ENCODE results near the gene PTPA.
"Not testable (repeated sequence)": the region's sequence is repeated elsewhere in the genome, so short reads cannot be mapped to it uniquely, and the experiment has no call there.

The PTPA gene

GRCh38 chr9:129112526-129112925 lies 1.3 kb downstream of the PTPA start:
- H3K4me1 Mint-ChIP-seq (ENCODE audit: low read depth): peaks cover 38% of the 10 kb centered on the region
- H3K27me3 Mint-ChIP-seq; H3K36me3 Mint-ChIP-seq (ENCODE audit: low read depth); H3K9me3 Mint-ChIP-seq: not testable (repeated sequence)
- peak overlapping the region; percentile 84 for H3K27ac Mint-ChIP-seq
- peak overlapping the region; percentile 87 for H3K4me3 Mint-ChIP-seq

- Mint-ChIP-seq H3K4me3 (no peak overlapping the region), H3K36me3 (ENCODE audit: low read depth) (no peaks in the 10 kb centered on the region), H3K27ac (no peak overlapping the region), H3K27me3 (no peaks in the 10 kb centered on the region), H3K4me1 (ENCODE audit: low read depth) (peaks cover 38% of the 10 kb centered on the region), H3K9me3 (no peaks in the 10 kb centered on the region)
Observed at GRCh38 chr9:129113645-129114304, 2.6 kb downstream of the PTPA start.

- peaks cover 25% of the 10 kb centered on the region for H3K36me3 Mint-ChIP-seq (ENCODE audit: low read depth)
- H3K4me1 Mint-ChIP-seq (ENCODE audit: low read depth): peaks cover 16% of the 10 kb centered on the region
- no peaks in the 10 kb centered on the region for H3K9me3 Mint-ChIP-seq
- no peak overlapping the region for H3K27ac Mint-ChIP-seq
- H3K27me3 Mint-ChIP-seq: no peaks in the 10 kb centered on the region
- H3K4me3 Mint-ChIP-seq: no peak overlapping the region
Observed at GRCh38 chr9:129118799-129119198, 7.6 kb downstream of the PTPA start.

- Mint-ChIP-seq H3K36me3 (ENCODE audit: low read depth) (peaks cover 37% of the 10 kb centered on the region), H3K4me3 (no peak overlapping the region), H3K4me1 (ENCODE audit: low read depth) (no peaks in the 10 kb centered on the region), H3K27ac (peak overlapping the region; percentile 49), H3K9me3 (no peaks in the 10 kb centered on the region), H3K27me3 (no peaks in the 10 kb centered on the region)
Observed at GRCh38 chr9:129121483-129121882, 10.3 kb downstream of the PTPA start.

GRCh38 chr9:129122133-129122532 lies 10.9 kb downstream of the PTPA start:
- Mint-ChIP-seq H3K36me3 (ENCODE audit: low read depth) (peaks cover 38% of the 10 kb centered on the region), H3K9me3 (no peaks in the 10 kb centered on the region), H3K27me3 (no peaks in the 10 kb centered on the region), H3K27ac (no peak overlapping the region), H3K4me1 (ENCODE audit: low read depth) (no peaks in the 10 kb centered on the region), H3K4me3 (no peak overlapping the region)

GRCh38 chr9:129122976-129123375 lies 11.8 kb downstream of the PTPA start:
- not testable (repeated sequence) for H3K4me1 Mint-ChIP-seq (ENCODE audit: low read depth); H3K27ac Mint-ChIP-seq; H3K27me3 Mint-ChIP-seq; H3K9me3 Mint-ChIP-seq; H3K4me3 Mint-ChIP-seq
- peaks cover 46% of the 10 kb centered on the region for H3K36me3 Mint-ChIP-seq (ENCODE audit: low read depth)

GRCh38 chr9:129124506-129125069 lies 13.4 kb downstream of the PTPA start:
- H3K9me3 Mint-ChIP-seq: no peaks in the 10 kb centered on the region
- H3K4me3 Mint-ChIP-seq: no peak overlapping the region
- no peak overlapping the region for H3K27ac Mint-ChIP-seq
- peaks cover 45% of the 10 kb centered on the region for H3K36me3 Mint-ChIP-seq (ENCODE audit: low read depth)
- H3K27me3 Mint-ChIP-seq: no peaks in the 10 kb centered on the region
- no peaks in the 10 kb centered on the region for H3K4me1 Mint-ChIP-seq (ENCODE audit: low read depth)

- H3K36me3 Mint-ChIP-seq (ENCODE audit: low read depth): peaks cover 44% of the 10 kb centered on the region
Observed at GRCh38 chr9:129125478-129125877, 14.3 kb downstream of the PTPA start.

GRCh38 chr9:129126749-129127618 lies 15.8 kb downstream of the PTPA start:
- no peaks in the 10 kb centered on the region for H3K9me3 Mint-ChIP-seq
- H3K36me3 Mint-ChIP-seq (ENCODE audit: low read depth): peaks cover 43% of the 10 kb centered on the region
- H3K4me3 Mint-ChIP-seq: no peak overlapping the region
- H3K4me1 Mint-ChIP-seq (ENCODE audit: low read depth): peaks cover 8% of the 10 kb centered on the region
- no peaks in the 10 kb centered on the region for H3K27me3 Mint-ChIP-seq
- no peak overlapping the region for H3K27ac Mint-ChIP-seq

More at GRCh38 chr9:129125478-129125877, 14.3 kb downstream of the PTPA start:
- no peaks in the 10 kb centered on the region for H3K4me1 Mint-ChIP-seq (ENCODE audit: low read depth)
- H3K4me3 Mint-ChIP-seq: no peak overlapping the region
- no peaks in the 10 kb centered on the region for H3K27me3 Mint-ChIP-seq
- H3K27ac Mint-ChIP-seq: no peak overlapping the region
- H3K9me3 Mint-ChIP-seq: no peaks in the 10 kb centered on the region

GRCh38 chr9:129128689-129129088 lies 17.5 kb downstream of the PTPA start:
- no peak overlapping the region for H3K27ac Mint-ChIP-seq
- peaks cover 41% of the 10 kb centered on the region for H3K36me3 Mint-ChIP-seq (ENCODE audit: low read depth)
- no peaks in the 10 kb centered on the region for H3K9me3 Mint-ChIP-seq
- H3K27me3 Mint-ChIP-seq: no peaks in the 10 kb centered on the region
- no peak overlapping the region for H3K4me3 Mint-ChIP-seq
- H3K4me1 Mint-ChIP-seq (ENCODE audit: low read depth): peaks cover 8% of the 10 kb centered on the region

GRCh38 chr9:129130271-129130670 lies 19.1 kb downstream of the PTPA start:
- peaks cover 38% of the 10 kb centered on the region for H3K36me3 Mint-ChIP-seq (ENCODE audit: low read depth)

GRCh38 chr9:129130791-129131190 lies 19.6 kb downstream of the PTPA start:
- no peaks in the 10 kb centered on the region for H3K9me3 Mint-ChIP-seq
- H3K4me1 Mint-ChIP-seq (ENCODE audit: low read depth): peaks cover 8% of the 10 kb centered on the region
- H3K27me3 Mint-ChIP-seq: no peaks in the 10 kb centered on the region
- peaks cover 41% of the 10 kb centered on the region for H3K36me3 Mint-ChIP-seq (ENCODE audit: low read depth)
- no peak overlapping the region for H3K4me3 Mint-ChIP-seq
- no peak overlapping the region for H3K27ac Mint-ChIP-seq

More at GRCh38 chr9:129130271-129130670, 19.1 kb downstream of the PTPA start:
- H3K27ac Mint-ChIP-seq; H3K9me3 Mint-ChIP-seq; H3K4me3 Mint-ChIP-seq; H3K27me3 Mint-ChIP-seq; H3K4me1 Mint-ChIP-seq (ENCODE audit: low read depth): not testable (repeated sequence)

- Mint-ChIP-seq H3K27ac (no peak overlapping the region), H3K36me3 (ENCODE audit: low read depth) (peaks cover 41% of the 10 kb centered on the region), H3K4me1 (ENCODE audit: low read depth) (peaks cover 8% of the 10 kb centered on the region), H3K9me3 (no peaks in the 10 kb centered on the region), H3K27me3 (no peaks in the 10 kb centered on the region), H3K4me3 (no peak overlapping the region)
Observed at GRCh38 chr9:129131300-129132145, 20.3 kb downstream of the PTPA start.

GRCh38 chr9:129133082-129133481 lies 21.9 kb downstream of the PTPA start:
- no peaks in the 10 kb centered on the region for H3K9me3 Mint-ChIP-seq
- H3K4me3 Mint-ChIP-seq: no peak overlapping the region
- H3K27ac Mint-ChIP-seq: no peak overlapping the region
- no peaks in the 10 kb centered on the region for H3K27me3 Mint-ChIP-seq
- H3K4me1 Mint-ChIP-seq (ENCODE audit: low read depth): peaks cover 8% of the 10 kb centered on the region
- H3K36me3 Mint-ChIP-seq (ENCODE audit: low read depth): peaks cover 44% of the 10 kb centered on the region

Data from stimulated activated naive CD8-positive, alpha-beta T cell treated with anti-CD3 and anti-CD28 coated beads, Interleukin-15, Interleukin-2, amounts not matched to agents 100 ng/mL and 50 ng/mL, for 24 hours (primary cell).